Gastrocnemius medialis (tissue), 4 donors: ENCODE measurements around the gene TIMP3.

ENCODE experiments used
- CTCF ChIP-seq, 5 experiments: fragments of 450-650 bp in 3 of 5; fragments of 200-600 bp in 2 of 5; sonication (generic) in 2 of 5; IDR thresholded peaks in 4 of 5; conservative IDR thresholded peaks in 1 of 5; 1 replicate in 4 of 5; 2 replicates in 1 of 5; pipeline ENCODE4 v1.5.1; 2016 to 2019; ENCODE audit warnings: antibody characterized with exemption in 5 of 5, mild to moderate bottlenecking in 3 of 5, moderate library complexity in 3 of 5
- POLR2A ChIP-seq, 2 donors: fragments of 450-650 bp; IDR thresholded peaks; one replicate each; pipeline ENCODE4 v1.6.1; 2017; ENCODE audit warnings: antibody characterized with exemption in 2 of 2, mild to moderate bottlenecking in 2 of 2, moderate library complexity in 2 of 2

- TF ChIP-seq CTCF (IDR thresholded peaks at IDR 0.05 in 4 of 5, conservative IDR thresholded peaks at IDR 0.05 in 1 of 5) (no peak), POLR2A (IDR thresholded peaks at IDR 0.05) (no peak)
Measured at GRCh38 chr22:32776397-32776796, 25.1 kb upstream of the TIMP3 start.
